DMS 273 (cell line): ENCODE results near the gene SAMMSON.

Experiments used
- DNase-seq: peaks from one replicate; lab custom pipeline; 2025; ENCODE audit not compliant: unreplicated experiment; lab: John Stamatoyannopoulos, UW

SAMMSON gene

GRCh38 chr3:69999140-70000027 is at the start of gene SAMMSON:
TSS of gene SAMMSON (plus strand) at chr3:69999733.
- DNase-seq, result no peak

- DNase-seq, result no peak
Observed at GRCh38 chr3:69951616-69952015, 47.9 kb upstream of the SAMMSON start.

- no peak for DNase-seq
Observed at GRCh38 chr3:69959581-69959980, 40.0 kb upstream of the SAMMSON start.

- DNase-seq, result no peak
Observed at GRCh38 chr3:69961706-69962439, 37.7 kb upstream of the SAMMSON start.

GRCh38 chr3:69963643-69964042 is 35.9 kb upstream of the SAMMSON start:
- no peak for DNase-seq

GRCh38 chr3:69967156-69967555 is 32.4 kb upstream of the SAMMSON start:
- DNase-seq, result no peak

GRCh38 chr3:69970827-69971226 is 28.7 kb upstream of the SAMMSON start:
- DNase-seq, result no peak

- DNase-seq, result no peak
Observed at GRCh38 chr3:69972672-69973071, 26.9 kb upstream of the SAMMSON start.

GRCh38 chr3:69976021-69976420 is 23.5 kb upstream of the SAMMSON start:
- DNase-seq, result no peak

GRCh38 chr3:69983546-69984265 is 15.8 kb upstream of the SAMMSON start:
- DNase-seq, result no peak

GRCh38 chr3:69985266-69985665 is 14.3 kb upstream of the SAMMSON start:
- DNase-seq, result no peak

- DNase-seq, result no peak
Observed at GRCh38 chr3:69986419-69986818, 13.1 kb upstream of the SAMMSON start.

GRCh38 chr3:69987833-69988232 is 11.7 kb upstream of the SAMMSON start:
- no peak for DNase-seq

- no peak for DNase-seq
Observed at GRCh38 chr3:69993757-69994156, 5.8 kb upstream of the SAMMSON start.

GRCh38 chr3:69994919-69995318 is 4.6 kb upstream of the SAMMSON start:
- no peak for DNase-seq

- peak; percentile 8 for DNase-seq
Observed at GRCh38 chr3:69997631-69998307, 1.8 kb upstream of the SAMMSON start.

- peak; percentile 30 for DNase-seq
Observed at GRCh38 chr3:69998759-69999139, 784 bp upstream of the SAMMSON start.

- DNase-seq, result no peak
Observed at GRCh38 chr3:70000028-70000410, 486 bp downstream of the SAMMSON start.

- DNase-seq, result no peak
Observed at GRCh38 chr3:70000563-70001081, 1.1 kb downstream of the SAMMSON start.

- no peak for DNase-seq
Observed at GRCh38 chr3:70003119-70003518, 3.6 kb downstream of the SAMMSON start.

GRCh38 chr3:70006089-70006488 is 6.6 kb downstream of the SAMMSON start:
- DNase-seq, result no peak
